ENCODE data around the gene LILRA6. TPM values are rescaled to one million over a fixed set of nuclear protein-coding genes. Genes with fewer than 3 reads are reported as not detected.
"Not testable (repeated sequence)": the region's sequence is repeated elsewhere in the genome, so short reads cannot be mapped to it uniquely, and the experiment has no call there.

Gene LILRA6
- 1 to 10 TPM; 6.0 to 6.5 TPM for total RNA-seq
- long read RNA-seq, partial matches to known transcripts: 3 of 10 reads
- long read RNA-seq, other reads (novel, unspliced or antisense): 6 of 10 reads

GRCh38 chr19:54242646-54243045, at the start of gene LILRA6:
LILRA6 (minus strand) TSS chr19:54242790.
- intact Hi-C loops (cut with DNase I); DNase-seq: not testable (repeated sequence)
- ATAC-seq: peak in 1 of 2 donors; percentile 77

DNA sequence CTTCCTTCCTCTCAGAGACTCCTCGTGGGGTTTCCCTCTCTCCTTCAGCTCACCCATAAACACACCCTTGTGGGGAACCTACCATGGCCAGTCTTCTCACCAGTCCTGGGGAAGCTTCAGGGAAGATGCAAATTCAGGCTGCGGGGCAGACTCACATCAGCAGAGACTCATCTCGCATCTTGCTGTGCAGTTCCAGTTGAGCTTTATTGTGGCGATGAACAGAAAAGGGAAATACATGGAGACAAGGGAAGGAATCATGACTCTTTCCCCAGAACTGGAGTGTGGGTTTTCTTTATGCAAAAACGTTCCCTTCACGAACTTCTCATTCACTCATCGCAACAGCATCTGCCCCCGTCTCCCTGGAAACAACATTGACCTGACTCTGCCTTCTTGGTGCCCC, 46.6 kb upstream of the LILRA6 start:
- ATAC-seq; DNase-seq; intact Hi-C loops (cut with DNase I): not testable (repeated sequence)

DNA sequence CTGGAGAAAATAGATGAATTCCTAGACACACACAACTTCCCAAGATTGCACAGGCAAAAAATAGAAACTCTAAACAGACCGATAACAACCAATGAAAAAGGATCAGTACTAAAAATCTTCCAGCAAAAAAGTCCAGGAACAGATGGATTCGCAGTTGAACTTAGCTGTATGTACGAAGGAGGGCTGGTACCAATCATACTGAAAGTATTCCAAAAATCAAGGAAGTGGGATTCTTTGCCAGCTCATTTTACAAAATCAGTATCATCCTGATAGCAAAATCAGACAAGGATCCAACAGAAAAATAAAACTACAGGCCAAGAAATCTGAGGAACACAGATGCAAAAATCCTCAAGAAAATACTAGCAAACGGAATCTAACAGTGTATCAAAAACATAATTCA, 44.9 kb upstream of the LILRA6 start:
- intact Hi-C loops (cut with DNase I): no loop called here
- ATAC-seq: no peak
- DNase-seq: no peak

- ATAC-seq; DNase-seq; intact Hi-C loops (cut with DNase I): not testable (repeated sequence)
Measured at GRCh38 chr19:54286283-54286682, 43.7 kb upstream of the LILRA6 start.

DNA sequence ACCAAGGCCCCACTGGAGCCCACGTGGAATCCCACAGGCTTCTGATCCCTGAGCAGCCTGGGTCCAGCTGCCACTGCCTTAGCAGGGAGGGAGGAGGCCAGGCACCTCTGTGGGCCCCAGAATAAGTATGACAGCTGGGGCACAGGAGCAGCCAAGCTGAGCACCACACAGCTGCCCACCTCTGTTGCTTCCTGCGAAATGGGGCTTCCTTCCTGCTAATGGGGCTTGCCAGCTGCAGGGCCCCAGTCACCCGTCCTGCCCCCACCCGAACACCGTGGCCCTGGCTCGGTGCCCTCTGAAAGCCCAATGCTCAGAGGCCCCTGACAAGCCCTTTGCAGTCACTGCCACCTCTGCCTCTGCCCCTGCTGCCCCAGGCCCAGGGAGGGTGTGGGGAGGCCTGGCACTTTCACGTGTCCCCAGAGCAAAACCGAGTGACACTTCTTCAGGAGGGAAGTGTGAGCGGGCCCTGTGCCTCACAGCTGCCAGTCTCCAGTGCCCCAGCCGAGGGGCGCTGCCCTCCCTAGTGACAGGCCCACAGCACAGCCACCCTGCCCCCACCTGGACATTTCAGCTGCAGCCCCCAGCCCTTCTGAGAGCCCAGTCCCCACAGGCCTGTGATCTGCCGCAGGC, 43.0 kb upstream of the LILRA6 start:
- DNase-seq: not testable (repeated sequence)

DNA sequence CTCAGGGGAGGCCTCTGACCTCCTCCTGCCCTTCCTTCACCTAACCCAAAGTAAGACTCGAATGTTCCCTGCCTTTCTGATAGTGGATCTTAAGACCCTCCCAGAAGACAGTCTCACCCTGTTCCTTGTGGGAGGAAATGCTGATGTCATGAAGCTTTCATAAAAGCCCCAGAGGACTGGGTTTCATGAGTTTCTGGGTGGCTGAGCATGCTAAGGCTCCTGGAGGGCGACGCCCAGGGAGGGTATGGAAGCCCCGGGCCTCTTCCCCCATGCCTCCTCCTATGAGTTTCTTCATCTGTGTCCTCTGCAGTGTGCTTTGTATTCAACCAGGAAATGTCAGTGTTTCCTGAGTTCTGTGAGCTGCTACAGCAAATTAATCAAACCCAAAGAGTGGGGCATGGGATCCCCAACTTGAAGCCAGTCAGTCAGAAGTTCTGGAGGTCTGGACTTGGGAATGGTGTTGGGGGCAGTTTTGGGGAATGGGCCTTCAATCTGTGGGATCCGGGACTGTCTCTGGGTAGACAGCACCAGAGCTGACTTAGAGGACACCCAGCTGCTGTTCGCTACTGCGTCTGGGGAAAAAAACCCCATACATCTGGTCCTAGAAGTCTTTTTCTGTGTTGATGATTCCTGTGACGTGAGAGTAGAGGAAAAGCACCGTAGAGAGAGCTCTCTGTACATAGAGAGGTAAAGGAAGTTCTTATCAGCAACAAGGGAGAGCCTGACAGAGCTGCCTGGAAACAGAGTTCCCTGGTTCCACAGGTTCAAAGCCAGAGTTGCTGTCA, 40.3 kb upstream of the LILRA6 start:
- intact Hi-C loops (cut with DNase I): no loop called here
- no peak for ATAC-seq
- DNase-seq: no peak

More for the DNA sequence above, 43.0 kb upstream of the LILRA6 start:
- peak in 1 of 2 donors; percentile 12 for ATAC-seq
- intact Hi-C loops (cut with DNase I): not testable (repeated sequence)

DNA sequence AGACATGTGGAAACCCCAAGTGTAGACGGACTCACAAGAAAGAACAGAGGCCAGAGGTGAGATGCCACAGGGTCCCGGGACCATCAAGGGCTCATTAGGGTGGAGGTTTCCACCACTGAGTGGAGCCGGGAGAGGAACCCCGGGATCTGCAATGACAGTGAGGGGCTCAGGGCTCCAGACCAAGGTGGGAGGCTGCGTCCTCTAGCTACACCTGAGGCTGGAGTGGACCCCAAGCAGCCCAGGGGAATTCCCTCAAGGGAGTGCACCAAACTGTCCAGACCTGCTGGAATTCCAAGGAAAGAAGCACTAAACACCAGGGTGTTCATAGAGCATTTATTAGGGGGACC, 39.1 kb upstream of the LILRA6 start:
- ATAC-seq; intact Hi-C loops (cut with DNase I); DNase-seq: not testable (repeated sequence)

DNA sequence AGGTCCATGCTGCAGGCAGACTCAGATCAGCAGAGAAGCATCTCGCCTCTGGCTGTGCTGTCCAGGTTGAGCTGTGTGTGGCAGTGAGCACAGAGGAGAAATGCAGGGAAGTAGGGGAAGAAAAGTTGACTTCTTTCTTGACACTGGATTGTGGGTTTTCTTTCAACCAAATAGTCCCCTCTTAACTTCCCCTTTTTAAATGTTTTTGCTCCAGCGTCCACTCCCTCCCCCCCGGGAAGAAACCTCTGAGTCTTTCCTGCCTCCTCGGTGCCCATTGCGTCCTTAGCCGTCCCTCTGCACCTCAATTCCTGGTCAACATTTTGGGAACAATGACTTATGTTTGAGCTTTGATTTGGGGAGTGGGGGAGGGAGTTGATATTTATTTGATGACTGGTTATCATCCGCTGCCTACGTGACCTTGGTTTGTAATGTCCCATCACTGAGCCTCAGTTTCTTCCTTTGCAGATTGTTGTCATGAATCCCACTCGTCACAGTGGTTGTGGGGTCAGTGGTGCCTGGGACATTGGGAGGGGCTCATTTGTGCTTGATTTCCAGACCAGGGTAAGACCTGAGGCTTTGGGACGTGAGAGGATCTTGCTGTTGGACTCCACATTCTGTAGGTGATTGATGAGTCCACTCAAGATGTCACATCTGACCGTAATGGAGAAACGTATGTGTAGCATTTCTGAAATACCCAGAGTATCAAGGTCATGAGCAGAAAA, 38.6 kb upstream of the LILRA6 start, which contains the start of gene LILRB2:
Gene LILRB2, minus strand, starts transcription at position 104 of the 722 bp plus-strand sequence. CDS start 614 bp downstream, outside the sequence.
- intact Hi-C loops (cut with DNase I): no loop called here
- DNase-seq (no peak), ATAC-seq (peak in 1 of 2 donors; percentile 34)

DNA sequence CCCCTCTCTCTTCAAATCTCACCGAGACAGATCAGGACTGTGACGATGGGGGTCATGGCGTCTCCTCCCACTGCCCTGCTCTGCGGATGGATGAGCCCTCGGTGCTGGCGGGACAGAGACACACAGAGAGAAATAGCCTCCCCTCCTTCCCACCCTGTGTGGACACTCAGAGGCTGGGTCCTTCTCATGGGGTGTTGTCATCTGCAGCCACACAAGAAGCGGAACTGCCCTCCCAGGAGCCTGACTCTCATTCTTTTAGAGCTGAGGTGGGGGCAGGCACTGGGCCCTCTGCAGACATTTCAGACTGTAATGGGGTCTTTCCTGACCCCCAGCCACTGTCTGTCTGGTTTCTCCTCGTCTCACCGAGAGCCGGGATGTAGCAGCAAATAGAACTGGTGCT, 37.9 kb upstream of the LILRA6 start:
- DNase-seq: peak; percentile 36
- ATAC-seq: peak; percentile 50 to 73
- intact Hi-C loops (cut with DNase I): not testable (repeated sequence)

DNA sequence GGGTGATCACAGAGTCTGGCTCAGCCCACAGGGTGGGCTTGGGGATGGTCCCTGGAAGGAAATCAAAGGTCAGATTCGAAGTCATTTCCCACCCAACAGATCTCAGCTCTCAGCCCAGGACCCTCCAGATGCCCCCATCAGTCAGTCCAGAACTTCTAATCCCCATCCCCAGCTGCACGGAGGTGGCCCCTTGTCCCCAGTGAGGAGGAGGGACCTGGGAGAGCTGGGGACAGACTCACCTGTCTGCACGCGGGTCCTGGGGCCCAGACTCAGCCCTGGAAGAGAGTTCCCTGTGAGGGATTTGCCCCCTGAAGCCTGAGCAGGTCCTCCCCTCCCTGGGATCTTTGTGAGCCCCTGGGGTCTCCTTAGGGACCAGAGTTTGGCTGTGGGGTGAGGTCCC, 37.4 kb upstream of the LILRA6 start:
- intact Hi-C loops (cut with DNase I); DNase-seq; ATAC-seq: not testable (repeated sequence)

- DNase-seq: no peak
- ATAC-seq: no peak
- intact Hi-C loops (cut with DNase I): no loop called here
Measured at GRCh38 chr19:54279406-54279962, 36.9 kb upstream of the LILRA6 start.

- intact Hi-C loops (cut with DNase I); ATAC-seq; DNase-seq: not testable (repeated sequence)
Measured at GRCh38 chr19:54278571-54279195, 36.1 kb upstream of the LILRA6 start.

- DNase-seq; intact Hi-C loops (cut with DNase I); ATAC-seq: not testable (repeated sequence)
Measured at GRCh38 chr19:54278056-54278455, 35.5 kb upstream of the LILRA6 start.

GRCh38 chr19:54277111-54277615, 34.6 kb upstream of the LILRA6 start:
- DNase-seq; ATAC-seq; intact Hi-C loops (cut with DNase I): not testable (repeated sequence)

DNA sequence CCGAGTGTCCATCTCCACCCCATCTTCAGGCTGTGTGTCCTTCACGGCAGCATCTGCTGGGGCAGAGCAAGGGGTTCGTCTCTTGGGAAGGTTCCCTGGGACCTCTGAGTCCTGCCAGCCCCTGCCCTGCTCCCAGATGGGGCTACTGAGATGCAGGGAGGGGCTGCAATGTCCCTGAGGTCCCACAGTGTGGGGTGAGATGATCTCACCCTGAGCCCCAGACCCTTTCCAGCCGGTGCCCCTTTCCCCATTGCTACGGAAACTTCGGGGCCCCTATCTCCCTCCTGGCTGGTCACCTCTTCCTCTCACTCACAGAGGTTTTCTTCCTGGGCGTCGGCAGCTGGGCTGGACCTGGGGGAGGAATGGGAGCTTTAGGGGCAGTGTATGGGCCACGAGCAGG, 33.4 kb upstream of the LILRA6 start:
- intact Hi-C loops (cut with DNase I): no loop called here
- DNase-seq: no peak
- ATAC-seq: no peak

DNA sequence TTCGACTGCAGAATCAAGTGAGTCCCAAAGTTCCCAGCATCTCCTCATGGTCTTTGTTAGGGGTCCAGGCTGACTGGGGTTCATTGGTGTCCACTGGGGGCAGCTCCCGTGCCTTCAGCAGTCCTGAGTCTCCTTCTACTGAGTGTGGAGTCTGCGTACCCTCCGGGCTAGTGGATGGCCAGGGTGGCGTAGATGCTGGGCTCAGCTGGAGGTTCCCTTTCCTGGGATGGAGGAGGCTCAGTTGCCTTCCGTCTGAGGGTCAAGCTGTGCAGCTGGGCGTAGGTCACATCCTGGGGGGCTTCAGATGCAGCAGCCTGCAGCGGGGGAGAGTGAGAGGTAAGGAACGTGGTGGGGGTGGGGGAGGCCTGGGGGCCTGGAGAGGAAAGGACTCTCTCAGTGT, 31.9 kb upstream of the LILRA6 start:
- DNase-seq; ATAC-seq; intact Hi-C loops (cut with DNase I): not testable (repeated sequence)

DNA sequence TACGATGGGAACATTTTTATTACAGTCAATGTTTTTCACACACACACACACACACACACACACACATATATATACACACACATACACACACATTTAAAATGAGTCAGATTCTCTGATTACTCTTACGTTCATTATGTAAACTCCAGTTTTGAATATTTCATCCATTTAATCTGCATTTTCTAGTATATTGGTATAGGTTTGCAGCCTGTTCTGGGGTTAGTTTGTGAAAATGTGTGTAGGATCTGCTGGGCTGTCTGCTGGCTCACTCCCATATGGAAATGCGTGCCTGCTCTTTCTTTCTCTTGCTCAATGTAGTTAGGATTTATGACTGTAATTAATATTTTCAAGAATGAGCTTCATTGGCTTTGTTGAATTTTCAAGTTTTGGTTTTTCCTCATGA, 31.2 kb upstream of the LILRA6 start:
- intact Hi-C loops (cut with DNase I): no loop called here
- ATAC-seq: no peak
- no peak for DNase-seq

GRCh38 chr19:54272181-54272580, 29.6 kb upstream of the LILRA6 start:
- intact Hi-C loops (cut with DNase I); DNase-seq: not testable (repeated sequence)
- ATAC-seq: peak; percentile 15 to 23

Data from left cardiac atrium (tissue), 4 donors.